GM19193 (cell line): ENCODE measurements around the gene BCAT1.

ENCODE experiments used
- POLR2A ChIP-seq: IDR thresholded peaks from 4 replicates; pipeline ENCODE4 v1.6.1; 2011; ENCODE audit not compliant: insufficient read depth, insufficient read length; ENCODE audit errors: extremely low read depth

Gene BCAT1

DNA sequence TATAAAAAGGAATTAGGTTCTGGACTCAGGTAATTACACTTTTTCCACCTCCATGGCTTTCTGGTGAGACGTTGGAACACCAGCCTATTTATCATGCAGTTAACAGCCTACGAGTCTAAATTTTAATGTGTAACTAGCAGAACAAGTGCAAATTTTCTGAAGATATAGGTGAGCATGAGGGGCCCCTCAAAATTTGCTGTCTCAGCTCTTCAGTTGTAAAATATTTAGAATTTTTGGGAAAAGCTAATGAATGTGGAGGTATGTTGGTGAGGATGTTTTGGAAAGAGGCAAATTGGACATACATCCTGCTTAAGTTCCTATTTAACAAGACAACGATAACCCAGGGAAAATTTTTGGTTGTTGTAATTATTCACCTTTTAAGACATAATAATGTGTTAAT lies 25.3 kb upstream of the BCAT1 start:
- TF ChIP-seq POLR2A = no peak

- TF ChIP-seq POLR2A = no peak
Measured at GRCh38 chr12:24972078-24972477, 23.2 kb upstream of the BCAT1 start.

DNA sequence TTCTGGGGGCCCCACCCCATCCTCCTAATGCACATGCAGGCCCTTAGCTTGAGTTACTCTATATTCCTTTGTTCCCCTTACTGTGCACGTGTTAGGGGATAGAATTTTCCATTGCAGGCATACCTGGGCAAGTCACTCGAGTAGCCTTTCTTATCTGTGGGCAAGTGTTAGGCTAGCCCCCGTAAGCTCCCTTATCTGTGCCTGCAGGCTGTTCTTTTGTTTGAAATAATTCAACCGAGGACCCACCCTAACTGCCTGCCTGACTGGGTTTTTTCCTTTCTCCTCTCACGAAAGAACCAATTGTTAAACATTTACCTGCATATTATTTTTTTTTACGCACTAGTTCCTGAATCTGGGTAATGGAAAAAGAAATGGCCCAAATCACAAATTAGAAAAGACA lies 21.3 kb upstream of the BCAT1 start:
- TF ChIP-seq POLR2A = no peak

GRCh38 chr12:24966951-24967564 lies 18.2 kb upstream of the BCAT1 start:
- no peak for TF ChIP-seq POLR2A

DNA sequence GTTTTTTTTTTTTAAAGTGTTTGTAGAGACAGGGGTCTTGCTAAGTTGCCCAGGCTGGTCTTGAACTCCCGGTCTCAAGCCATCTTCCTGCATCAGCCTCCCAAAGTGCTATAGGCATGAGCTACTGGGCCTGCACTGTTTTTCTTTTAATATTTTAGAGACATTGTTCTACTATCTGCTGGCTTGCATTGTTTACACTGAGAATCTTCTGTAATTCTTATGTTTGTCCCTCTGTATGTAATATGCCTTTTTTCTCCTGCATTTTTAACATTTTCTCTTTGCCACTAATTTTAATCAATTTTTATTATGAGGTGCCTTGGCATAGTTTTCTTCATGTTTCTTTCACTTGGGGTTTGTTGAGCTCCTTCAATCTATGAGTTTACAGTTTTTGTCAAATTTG lies 15.4 kb upstream of the BCAT1 start:
- TF ChIP-seq POLR2A = no peak

DNA sequence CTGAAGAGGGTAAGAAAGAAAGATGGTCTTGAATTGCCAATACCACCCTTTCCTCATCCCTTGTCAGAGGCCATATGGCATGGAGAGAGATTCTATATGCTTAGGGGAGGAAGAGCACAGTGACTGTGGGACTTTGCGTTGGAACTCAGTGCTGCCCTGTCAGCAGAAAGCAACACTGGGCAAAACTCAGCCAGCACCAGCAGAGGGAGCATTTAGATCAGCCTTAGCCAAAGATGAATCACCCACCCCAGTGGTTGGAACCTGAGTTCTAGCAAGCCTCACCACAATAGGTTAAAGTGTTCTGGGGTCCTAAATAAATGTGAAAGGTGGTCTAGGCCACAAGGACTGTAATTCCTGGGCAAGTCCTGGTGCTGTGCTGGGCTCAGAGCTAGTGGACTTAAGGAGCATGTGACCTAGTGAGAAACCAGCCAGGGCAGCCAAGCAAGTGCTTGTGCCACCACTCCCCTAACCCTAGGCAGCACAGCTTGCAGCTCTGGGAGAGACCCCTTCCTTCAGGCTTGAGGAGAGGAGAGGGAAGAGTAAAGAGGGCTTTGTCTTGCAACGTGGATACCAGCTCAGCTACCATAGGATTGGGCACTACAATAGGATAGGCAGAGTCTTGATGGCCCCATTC lies 11.4 kb upstream of the BCAT1 start:
- no peak for TF ChIP-seq POLR2A

GRCh38 chr12:24955853-24956252 lies 7.0 kb upstream of the BCAT1 start:
- no peak for TF ChIP-seq POLR2A

GRCh38 chr12:24955389-24955788 lies 6.5 kb upstream of the BCAT1 start:
- TF ChIP-seq POLR2A = no peak

DNA sequence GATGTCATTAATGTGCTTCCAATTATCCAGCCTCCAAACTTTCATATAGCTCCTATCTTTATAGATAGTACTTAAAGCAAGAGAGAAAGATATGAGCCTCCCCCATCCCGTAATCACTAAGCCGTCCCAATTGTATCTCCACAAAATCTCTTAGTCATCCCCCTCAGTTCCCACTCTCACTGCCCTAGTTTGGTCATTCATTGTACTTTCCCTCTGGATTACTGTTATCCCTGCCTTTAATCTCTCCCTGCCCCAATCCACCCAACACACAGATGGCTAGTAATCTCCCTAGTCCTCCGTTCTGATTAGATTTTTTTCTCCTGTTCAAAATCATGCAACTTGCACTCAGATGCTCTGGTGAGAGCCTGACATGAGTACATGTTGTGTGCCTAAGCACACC lies 5.4 kb upstream of the BCAT1 start:
- TF ChIP-seq POLR2A = no peak

DNA sequence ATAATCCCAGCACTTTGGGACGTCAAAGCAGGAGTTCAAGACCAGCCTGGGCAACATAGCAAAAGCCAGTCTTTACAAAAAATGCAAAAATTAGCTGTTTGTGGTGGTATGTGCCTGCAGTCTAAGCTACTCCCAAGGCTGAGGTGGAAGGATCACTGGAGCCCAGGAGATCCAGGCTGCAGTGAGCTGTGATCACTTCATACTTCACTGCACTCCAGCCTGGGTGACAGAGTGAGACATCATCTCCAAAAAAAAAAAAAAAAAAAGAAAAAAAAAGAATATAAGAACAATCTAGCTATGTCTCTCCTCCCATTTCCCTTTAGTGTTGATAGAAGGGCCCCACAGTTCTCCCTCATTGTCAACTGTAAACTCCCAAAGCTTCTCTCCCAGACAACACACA lies 3.5 kb upstream of the BCAT1 start:
- TF ChIP-seq POLR2A = no peak

DNA sequence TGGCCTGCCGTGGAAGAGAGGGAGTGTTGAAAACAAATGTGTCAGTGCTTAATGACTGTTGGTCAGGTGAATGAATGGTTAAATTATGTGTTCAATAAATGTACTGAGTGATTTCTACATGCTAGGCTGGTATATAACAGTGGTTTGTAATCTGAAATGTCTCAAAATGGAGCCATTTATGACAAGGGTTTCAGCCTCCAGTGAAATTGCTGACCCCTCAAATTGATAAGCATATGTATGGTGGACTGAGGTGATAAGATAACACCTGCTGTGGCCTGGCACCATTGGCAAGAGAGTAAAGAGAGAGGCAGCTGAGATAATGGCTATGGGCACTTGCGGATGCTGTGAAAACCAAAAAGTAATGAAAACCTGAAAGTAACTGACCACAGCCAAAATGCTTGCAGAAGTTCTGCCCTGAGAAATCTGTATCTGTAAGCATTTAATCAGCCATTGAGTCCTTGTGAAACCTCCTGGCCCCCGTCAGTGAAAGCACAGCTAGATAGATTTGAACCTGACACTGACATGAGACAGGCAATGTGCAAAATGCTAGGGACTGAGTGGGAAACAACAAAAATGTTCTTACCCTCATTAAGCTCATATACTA lies 1.4 kb upstream of the BCAT1 start:
- no peak for TF ChIP-seq POLR2A

GRCh38 chr12:24948420-24948756 lies 513 bp downstream of the BCAT1 start:
- no peak for TF ChIP-seq POLR2A

DNA sequence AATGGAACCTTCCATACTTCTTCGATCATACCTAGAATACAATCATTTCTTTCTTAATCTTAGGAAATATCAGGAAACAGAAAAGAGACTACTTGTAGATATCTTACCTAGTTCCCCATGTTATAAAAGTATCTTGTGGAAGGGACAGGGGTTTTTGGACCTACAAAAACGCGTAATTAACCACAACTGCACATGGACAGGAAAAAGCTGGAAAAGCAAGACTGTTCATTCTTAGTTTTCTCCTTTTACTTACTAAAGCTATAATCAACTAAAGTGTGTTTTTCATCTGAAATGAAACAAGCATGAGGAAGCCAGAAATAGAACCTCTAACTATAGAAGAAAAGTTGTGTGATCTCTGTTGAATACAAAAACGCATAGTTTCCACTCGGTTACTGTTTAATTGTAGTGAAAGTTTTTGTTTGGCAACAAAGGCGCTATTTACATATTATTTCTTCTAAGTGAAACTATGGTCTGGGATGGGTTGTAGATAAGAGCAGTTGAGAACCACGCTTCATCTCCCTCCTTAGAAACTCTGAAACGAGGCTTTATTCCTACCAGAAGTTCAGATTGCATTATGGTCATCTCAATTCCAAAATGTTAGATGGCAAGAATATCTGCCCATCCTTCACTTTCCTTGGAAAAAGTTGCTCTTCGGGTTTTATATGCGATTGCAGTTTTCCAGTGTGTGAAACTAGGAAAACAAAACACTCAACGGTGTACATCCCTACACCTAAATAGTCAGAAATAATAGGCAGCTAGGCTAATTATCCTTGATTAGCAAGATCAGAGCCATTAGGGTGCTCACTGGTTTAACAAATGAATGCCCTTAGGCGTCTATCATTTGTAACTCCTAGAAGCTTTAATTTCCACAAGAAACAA lies 1.1 kb downstream of the BCAT1 start:
- TF ChIP-seq POLR2A = no peak

DNA sequence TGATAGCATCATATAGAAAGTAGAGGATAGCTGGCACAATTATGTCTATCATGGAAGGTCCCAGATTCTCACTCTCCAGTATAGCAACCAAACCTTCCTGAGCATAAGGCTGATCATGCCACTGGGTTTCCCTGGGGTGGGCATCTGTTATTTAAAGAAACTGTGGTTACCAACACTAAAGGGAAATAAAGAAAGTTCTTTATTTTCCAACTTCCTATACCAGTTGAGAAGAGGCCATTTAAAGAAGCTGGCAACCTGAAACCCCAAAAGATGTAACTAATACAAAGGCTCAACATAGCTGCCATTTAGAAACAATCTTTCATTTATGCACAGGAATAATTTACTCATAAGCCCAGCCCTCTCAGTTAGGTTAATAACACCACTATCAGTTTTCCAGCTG lies 3.1 kb downstream of the BCAT1 start:
- TF ChIP-seq POLR2A = no peak

DNA sequence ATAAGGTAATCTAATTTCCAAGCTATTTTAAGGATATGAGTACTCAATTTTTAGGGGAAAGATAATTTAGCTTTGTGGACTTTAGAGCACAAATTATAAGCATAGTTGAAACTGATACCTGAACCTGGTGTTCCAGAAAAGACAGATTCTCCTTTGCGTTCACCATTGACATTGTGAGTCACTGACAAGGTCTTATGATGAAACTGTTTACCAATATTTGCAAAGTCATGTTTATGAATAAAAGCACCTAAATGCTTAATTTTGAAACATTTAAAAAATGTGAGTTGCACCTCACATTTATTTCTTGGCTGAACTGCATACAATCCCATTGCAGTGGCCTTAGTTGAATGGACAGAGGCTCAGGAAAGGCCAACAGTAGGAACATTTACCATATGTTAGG lies 3.9 kb downstream of the BCAT1 start:
- TF ChIP-seq POLR2A = no peak

GRCh38 chr12:24944601-24944975 lies 4.3 kb downstream of the BCAT1 start:
- no peak for TF ChIP-seq POLR2A
